ENCODE measurements around the gene RGS19.
"Not testable (repeated sequence)": the region's sequence is repeated elsewhere in the genome, so short reads cannot be mapped to it uniquely, and the experiment has no call there.

RGS19 gene, protein sequence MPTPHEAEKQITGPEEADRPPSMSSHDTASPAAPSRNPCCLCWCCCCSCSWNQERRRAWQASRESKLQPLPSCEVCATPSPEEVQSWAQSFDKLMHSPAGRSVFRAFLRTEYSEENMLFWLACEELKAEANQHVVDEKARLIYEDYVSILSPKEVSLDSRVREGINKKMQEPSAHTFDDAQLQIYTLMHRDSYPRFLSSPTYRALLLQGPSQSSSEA

DNA sequence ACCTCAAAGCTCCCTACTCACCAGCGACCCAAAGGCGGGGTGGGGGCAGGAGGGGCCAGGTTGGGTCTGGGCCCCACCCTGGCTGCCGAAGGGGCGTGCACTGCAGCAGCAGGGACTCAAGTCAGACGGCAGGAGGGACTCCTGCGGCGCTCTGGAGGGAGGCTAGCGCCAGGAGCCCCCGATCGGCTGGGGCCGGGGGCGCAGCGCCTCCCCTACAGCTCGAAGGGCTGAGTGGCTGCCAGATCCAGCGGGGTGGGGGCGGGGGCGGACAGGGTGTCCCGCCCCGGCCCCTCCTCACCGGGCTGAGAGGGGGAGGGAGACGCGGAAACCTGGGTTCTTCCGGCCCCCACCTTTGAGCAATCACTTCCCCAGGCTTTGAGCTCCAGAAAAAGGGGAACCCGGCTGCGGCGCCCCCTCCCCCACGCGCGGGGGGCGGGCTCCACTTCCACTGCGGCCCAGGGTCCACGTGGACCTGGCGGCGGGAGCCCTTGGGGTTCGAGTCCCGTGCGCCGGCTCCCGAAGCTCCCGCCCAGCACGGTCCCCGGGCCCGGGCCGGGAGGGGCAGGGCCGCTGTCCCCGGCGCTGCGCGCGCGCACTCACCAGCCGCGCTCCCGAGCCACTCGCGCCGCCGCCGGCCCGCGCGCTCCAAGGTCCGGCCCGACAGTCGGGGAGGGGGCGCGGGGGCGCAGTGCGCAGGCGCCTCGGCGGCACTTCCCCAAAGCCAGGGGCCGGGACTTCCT lies at the start of gene RGS19:
RGS19 (minus strand) TSS at position 246 of the 740 bp plus-strand sequence. CDS start 2,632 bp downstream, outside the sequence.
- peak in 1 of 2 experiments; percentile 29 for DNase-seq (ENCODE audit: low read depth in 2 of 2)

DNA sequence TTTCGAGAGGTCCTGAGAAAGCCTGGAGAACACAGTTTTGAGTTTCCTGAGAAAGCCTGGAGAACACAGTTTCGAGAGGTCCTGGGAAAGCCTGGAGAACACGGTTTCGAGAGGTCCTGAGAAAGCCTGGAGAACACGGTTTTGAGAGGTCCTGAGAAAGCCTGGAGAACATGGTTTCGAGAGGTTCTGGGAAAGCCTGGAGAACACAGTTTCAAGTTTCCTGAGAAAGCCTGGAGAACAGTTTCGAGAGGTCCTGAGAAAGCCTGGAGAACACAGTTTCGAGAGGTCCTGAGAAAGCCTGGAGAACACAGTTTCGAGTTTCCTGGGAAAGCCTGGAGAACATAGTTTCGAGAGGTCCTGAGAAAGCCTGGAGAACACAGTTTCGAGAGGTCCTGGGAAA lies 44.2 kb upstream of the RGS19 start:
- not testable (repeated sequence) for DNase-seq (ENCODE audit: low read depth in 2 of 2)

DNA sequence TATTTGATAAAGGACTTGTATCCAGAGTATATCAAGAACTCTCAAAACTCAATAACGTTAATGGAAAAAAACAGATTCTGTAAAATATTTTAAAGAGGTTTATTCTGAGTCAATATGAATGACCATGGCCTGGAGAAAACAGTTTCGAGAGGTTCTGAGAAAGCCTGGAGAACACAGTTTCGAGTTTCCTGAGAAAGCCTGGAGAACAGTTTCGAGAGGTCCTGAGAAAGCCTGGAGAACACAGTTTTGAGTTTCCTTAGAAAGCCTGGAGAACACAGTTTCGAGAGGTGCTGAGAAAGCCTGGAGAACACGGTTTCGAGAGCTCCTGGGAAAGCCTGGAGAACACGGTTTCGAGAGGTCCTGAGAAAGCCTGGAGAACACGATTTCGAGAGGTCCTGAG lies 43.6 kb upstream of the RGS19 start:
- not testable (repeated sequence) for DNase-seq (ENCODE audit: low read depth in 2 of 2)

DNA sequence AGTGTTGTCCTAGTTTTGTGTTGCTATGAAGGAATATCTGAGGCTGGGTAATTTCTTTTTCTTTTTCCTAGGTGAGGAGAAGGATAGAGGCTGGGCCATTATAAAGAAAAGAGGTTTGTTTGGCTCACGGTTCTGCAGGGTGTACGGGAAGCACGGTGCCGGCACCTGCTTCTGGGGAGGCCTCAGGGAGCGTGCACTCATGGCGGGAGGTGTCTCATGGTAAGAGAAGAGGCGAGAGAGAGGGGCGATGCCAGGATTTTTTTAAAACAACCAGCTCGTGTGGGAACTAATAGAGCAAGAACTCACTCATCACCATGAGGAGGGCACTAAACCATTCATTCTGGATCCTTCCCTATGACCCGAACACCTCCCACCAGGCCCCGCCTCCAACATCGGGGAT lies 42.3 kb upstream of the RGS19 start:
- no peak for DNase-seq (ENCODE audit: low read depth in 2 of 2)

DNA sequence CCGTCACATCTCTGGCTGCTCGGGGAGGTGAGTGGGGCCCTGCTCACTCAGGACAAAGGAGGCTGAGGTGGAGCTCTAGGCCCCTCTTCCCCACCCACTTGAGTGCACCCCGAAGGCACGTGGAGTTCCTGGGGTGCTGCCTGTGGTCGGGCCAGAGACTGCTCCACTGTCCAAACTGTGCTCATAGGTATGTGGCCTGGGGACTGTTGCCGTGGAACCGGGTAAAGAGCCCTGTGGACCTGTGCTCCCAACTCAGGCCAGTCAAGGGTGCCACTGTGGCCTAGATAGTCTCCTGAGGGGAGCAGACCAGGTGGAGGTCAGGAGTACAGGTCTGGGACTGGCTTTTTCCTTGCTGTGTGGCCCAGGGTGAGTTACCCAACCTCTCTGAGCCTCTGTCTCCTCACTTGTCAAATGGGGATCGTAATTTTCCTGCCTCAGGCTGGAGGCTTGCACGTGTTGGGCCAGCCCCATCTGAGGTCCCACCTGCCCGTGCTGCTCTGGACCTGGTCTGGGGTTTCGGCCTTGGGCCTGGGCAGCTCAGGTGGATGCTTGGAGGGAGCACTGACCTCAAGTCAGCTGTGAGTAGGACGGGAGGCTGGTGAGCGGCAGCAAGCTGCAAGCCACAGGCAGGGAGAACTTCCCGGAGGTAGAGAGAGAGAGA lies 40.5 kb upstream of the RGS19 start:
- DNase-seq (ENCODE audit: low read depth in 2 of 2), result no peak

DNA sequence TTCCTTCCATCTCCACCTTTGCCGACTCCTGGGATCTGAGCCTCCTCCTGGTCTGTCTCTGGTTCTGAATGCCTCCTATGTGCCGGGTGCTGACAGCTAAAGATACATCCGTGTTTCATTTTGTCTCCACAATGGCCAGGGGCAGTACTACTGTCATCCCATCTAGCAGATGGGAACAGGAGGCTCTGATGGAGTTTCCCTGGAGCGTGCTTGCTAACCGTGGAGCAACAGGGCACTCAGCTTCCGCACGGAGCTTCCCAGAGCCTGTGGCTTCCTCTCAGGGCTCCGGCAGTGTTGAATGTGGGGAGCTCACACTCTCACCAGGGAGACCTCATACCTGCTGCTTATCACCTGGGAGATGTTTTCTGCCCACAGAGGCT lies 40.0 kb upstream of the RGS19 start:
- no peak for DNase-seq (ENCODE audit: low read depth in 2 of 2)

GRCh38 chr20:64117432-64117777 lies 38.1 kb upstream of the RGS19 start:
- not testable (repeated sequence) for DNase-seq (ENCODE audit: low read depth in 2 of 2)

DNA sequence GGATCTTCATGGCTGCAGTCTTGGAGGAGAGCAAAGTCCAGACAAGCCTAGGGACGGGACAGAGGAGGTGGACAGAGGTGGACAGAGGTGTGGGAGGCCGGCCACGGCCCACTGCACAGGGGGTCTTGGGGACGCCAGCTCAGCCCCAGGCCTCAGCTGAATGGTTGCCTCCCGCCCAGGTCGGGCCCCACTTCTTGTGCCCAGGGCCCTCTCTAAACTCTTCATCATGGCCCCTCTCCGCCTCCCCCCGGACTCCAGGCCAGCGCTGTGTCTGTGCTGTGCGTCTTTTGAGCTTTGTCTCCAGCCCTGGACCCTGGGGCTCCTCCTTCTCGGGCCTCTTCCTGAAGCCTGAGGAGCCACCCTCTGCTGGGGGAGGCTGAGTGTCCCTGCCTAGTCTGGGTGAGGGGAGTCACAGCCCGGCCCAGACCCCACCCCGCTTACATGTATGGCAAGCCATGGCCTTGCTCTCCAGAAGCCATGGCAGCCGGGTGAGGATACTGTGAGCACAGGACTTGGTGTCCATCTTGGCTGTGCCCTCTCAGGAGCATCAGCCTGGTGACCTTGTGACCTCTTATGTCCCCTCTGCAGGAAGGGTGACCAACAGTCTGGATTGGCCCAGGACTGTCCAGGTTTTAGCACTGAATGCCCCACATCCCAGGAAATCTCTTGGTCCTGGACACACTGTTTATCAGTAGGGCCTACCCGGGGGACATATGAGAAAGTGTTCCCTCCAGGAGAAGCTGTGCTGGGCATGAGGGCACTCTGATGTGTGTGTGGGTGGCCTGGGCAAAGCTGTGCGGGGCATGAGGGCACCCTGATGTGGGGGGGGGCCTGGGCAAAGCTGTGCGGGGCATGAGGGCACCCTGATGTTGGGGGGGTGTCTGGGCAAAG lies 37.5 kb upstream of the RGS19 start:
- no peak for DNase-seq (ENCODE audit: low read depth in 2 of 2)

- no peak for DNase-seq (ENCODE audit: low read depth in 2 of 2)
Measured at GRCh38 chr20:64116016-64116415, 36.7 kb upstream of the RGS19 start.

- DNase-seq (ENCODE audit: low read depth in 2 of 2), result no peak
Measured at GRCh38 chr20:64115171-64115911, 36.0 kb upstream of the RGS19 start.

GRCh38 chr20:64114356-64114971 lies 35.1 kb upstream of the RGS19 start:
- no peak for DNase-seq (ENCODE audit: low read depth in 2 of 2)

DNA sequence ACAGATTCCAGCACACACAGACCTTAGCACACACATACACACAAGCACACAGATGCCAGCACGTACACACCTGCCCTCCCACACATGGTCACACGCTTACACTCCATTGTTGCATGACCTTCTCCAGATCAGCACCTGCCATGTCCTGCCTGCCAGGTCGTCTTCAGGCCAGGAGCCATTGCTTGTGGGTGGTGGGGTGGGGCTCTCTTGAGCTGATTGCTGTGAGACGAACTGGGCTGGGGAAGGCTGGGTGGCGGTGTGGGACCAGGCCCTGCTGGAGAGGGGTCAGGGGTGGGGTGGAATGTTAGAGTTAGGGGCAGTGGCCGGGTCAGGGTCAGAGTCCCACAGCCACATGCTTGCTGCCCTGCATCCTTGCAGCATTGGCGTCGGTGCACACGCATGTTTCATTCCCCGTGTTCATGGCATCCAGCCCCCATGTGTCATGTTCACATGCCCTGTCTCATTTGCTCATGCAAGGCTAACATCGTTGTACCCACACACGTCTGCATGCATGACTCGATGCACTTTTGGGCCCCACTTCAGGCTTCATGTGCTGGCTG lies 34.6 kb upstream of the RGS19 start:
- no peak for DNase-seq (ENCODE audit: low read depth in 2 of 2)

DNA sequence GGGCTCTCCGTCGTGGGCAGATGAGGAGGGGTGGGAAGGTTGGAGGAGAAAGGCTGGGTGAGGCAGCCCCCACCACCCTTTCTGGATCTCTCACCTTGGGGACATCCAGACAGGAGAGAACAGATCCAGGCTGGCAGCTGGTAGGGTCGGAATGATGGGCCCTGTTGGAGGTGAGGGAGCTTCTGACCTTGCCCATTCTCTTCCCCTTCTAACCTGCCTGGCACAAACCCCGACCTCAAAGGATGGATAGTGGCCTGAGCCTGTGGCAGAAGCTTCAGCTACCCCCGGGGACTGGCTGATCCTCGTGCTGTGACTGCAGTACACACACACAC lies 34.1 kb upstream of the RGS19 start:
- DNase-seq (ENCODE audit: low read depth in 2 of 2), result no peak

DNA sequence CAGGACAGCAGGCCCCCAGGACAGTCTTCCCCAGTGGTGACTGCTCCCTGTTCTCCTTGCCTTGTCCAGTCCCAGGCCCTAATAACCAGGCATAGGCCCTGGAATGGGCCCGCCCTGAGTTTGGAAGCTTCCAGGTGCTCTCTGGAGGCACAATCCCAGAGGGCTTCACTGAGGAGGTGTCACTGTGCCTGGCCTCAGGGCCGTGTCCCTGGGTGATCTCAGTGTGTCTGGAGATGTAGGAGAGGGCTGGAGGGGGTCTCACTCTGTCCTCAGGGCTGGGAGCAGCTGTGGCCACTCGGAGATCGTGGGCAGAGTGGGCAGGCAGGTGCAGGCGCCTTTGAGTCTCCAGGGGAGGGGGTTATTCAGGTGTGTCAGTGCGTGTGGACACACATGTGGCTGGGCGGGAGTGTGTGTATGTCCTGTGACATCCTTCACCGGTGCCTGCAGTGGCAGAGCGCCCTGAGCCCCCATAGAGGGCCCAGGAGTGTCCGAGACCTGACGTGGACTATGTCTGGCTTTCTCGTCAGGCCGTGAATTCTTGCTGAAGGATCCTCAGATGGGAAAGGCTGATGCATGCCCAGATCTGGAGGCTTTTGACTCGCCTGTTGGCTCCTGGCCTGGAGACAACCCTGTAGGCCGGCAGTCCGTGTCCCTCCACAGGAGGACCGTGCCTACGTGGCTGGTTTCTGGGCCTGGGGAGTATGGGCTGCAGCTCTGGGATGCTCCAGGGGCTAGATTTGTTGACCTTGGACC lies 33.5 kb upstream of the RGS19 start:
- DNase-seq (ENCODE audit: low read depth in 2 of 2), result no peak

- DNase-seq (ENCODE audit: low read depth in 2 of 2), result no peak
Measured at GRCh38 chr20:64111841-64112641, 32.7 kb upstream of the RGS19 start.

DNA sequence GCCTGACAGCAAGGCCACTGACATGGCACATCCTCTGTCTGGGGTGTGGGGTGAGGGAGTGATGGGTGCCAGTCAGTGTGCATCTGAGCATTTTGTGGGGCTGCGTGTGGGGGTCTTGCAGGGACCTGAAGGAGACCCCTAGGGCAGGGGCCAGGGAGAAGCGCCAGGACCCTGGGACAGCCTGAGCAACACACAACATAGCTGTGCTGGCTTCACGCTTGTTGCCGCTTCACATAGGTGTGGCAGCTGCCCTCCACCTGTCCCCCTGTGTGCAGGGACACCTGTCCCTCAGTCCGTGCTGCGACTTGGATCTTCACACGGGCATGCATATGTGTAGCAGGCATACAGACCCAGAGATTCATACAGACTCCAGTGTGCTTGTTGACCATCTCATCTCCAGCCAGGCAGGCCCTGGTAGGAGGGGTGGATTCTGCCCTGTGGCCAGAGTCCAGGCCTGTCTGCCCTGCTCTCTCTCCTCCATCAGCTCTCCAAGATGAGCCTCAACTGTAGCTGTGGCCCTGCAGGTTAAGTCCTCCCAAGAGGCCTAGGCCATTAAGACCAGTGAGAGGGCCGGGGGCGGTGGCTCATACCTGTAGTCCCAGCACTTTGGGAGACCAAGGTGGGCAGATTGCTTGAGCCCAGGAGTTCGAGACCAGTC lies 31.2 kb upstream of the RGS19 start:
- no peak for DNase-seq (ENCODE audit: low read depth in 2 of 2)

- no peak for DNase-seq (ENCODE audit: low read depth in 2 of 2)
Measured at GRCh38 chr20:64109831-64110391, 30.6 kb upstream of the RGS19 start.

Measured in fibroblast of skin of left quadriceps (primary cell).